ENCODE measurements around the gene BACH2.
"Not testable (repeated sequence)": the region's sequence is repeated elsewhere in the genome, so short reads cannot be mapped to it uniquely, and the experiment has no call there.

DNA sequence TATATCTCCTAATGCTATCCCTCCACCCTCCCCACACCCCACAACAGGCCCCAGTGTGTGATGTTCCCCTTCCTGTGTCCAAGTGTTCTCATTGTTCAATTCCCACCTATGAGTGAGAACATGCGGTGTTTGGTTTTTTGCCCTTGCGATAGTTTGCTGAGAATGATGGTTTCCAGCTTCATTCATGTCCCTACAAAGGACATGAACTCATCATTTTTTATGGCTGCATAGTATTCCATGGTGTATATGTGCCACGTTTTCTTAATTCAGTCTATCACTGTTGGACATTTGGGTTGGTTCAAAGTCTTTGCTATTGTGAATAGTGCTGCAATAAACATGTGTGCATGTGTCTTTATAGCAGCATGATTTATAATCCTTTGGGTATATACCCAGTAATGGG, 163.0 kb downstream of the BACH2 start:
- TF ChIP-seq, protein P1, sequence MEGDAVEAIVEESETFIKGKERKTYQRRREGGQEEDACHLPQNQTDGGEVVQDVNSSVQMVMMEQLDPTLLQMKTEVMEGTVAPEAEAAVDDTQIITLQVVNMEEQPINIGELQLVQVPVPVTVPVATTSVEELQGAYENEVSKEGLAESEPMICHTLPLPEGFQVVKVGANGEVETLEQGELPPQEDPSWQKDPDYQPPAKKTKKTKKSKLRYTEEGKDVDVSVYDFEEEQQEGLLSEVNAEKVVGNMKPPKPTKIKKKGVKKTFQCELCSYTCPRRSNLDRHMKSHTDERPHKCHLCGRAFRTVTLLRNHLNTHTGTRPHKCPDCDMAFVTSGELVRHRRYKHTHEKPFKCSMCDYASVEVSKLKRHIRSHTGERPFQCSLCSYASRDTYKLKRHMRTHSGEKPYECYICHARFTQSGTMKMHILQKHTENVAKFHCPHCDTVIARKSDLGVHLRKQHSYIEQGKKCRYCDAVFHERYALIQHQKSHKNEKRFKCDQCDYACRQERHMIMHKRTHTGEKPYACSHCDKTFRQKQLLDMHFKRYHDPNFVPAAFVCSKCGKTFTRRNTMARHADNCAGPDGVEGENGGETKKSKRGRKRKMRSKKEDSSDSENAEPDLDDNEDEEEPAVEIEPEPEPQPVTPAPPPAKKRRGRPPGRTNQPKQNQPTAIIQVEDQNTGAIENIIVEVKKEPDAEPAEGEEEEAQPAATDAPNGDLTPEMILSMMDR (IDR thresholded peaks at IDR 0.05; ENCODE audit: insufficient read depth, low read length) = not testable (repeated sequence)
- TF ChIP-seq, protein P2, sequence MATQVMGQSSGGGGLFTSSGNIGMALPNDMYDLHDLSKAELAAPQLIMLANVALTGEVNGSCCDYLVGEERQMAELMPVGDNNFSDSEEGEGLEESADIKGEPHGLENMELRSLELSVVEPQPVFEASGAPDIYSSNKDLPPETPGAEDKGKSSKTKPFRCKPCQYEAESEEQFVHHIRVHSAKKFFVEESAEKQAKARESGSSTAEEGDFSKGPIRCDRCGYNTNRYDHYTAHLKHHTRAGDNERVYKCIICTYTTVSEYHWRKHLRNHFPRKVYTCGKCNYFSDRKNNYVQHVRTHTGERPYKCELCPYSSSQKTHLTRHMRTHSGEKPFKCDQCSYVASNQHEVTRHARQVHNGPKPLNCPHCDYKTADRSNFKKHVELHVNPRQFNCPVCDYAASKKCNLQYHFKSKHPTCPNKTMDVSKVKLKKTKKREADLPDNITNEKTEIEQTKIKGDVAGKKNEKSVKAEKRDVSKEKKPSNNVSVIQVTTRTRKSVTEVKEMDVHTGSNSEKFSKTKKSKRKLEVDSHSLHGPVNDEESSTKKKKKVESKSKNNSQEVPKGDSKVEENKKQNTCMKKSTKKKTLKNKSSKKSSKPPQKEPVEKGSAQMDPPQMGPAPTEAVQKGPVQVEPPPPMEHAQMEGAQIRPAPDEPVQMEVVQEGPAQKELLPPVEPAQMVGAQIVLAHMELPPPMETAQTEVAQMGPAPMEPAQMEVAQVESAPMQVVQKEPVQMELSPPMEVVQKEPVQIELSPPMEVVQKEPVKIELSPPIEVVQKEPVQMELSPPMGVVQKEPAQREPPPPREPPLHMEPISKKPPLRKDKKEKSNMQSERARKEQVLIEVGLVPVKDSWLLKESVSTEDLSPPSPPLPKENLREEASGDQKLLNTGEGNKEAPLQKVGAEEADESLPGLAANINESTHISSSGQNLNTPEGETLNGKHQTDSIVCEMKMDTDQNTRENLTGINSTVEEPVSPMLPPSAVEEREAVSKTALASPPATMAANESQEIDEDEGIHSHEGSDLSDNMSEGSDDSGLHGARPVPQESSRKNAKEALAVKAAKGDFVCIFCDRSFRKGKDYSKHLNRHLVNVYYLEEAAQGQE (IDR thresholded peaks at IDR 0.05; ENCODE audit: insufficient replicate concordance, low read depth) = not testable (repeated sequence)
